Fibroblast of the aortic adventitia (primary cell): ENCODE measurements around the gene SPEG. TPM values are rescaled to one million over a fixed set of nuclear protein-coding genes. Genes with fewer than 3 reads are reported as not detected.

ENCODE experiments used
- DNase-seq: peaks from one replicate; pipeline ENCODE4 v3.0.0-alpha.2; 2010; ENCODE audit warnings: low read depth
- H3K4me3 ChIP-seq: 2 replicates; pipeline ENCODE4 v1.5.1; 2011; ENCODE audit warnings: low read depth, mild to moderate bottlenecking, control low read depth, low read length, moderate library complexity
- CTCF ChIP-seq: IDR thresholded peaks from 2 replicates; pipeline ENCODE4 v1.5.1; 2011; ENCODE audit warnings: mild to moderate bottlenecking, low read length, control low read depth, inconsistent platforms; ENCODE audit not compliant: insufficient read depth
- total RNA-seq: library from RNA; depleted of rRNA; stranded (reverse); fragments of >200 nt; gene quantifications from 2 replicates; pipeline ENCODE4 v1.2.3, GENCODE V29; 2012; ENCODE audit warnings: low replicate concordance

SPEG gene
- total RNA-seq, 1 donor, result 22.7 TPM

- H3K4me3 ChIP-seq, result no peak overlapping the region
- DNase-seq, result no peak
- no peak for TF ChIP-seq CTCF
These were observed 32.4 kb downstream of the SPEG start for GRCh38 chr2:219466816-219467735.

DNA sequence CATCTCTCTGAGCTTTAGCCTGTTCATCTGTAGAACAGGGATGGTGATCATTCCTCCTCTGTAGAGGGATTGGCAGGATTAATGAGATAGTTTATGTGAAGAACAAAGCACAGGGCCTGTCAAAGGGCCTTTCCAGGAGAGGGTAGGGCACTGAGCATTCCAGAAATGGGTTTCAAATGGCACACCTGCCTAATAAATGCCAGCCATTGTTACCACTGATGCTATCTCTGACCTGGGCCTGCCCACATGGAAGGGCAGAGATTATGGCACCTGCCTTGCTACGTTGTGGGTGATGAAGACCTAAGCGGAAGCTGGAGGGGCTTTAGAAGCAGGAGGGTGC is 33.1 kb downstream of the SPEG start:
- no peak for DNase-seq
- TF ChIP-seq CTCF, result no peak
- H3K4me3 ChIP-seq, result no peak overlapping the region

- no peak overlapping the region for H3K4me3 ChIP-seq
- no peak for TF ChIP-seq CTCF
- no peak for DNase-seq
These were observed 34.0 kb downstream of the SPEG start for GRCh38 chr2:219468410-219469185.

DNA sequence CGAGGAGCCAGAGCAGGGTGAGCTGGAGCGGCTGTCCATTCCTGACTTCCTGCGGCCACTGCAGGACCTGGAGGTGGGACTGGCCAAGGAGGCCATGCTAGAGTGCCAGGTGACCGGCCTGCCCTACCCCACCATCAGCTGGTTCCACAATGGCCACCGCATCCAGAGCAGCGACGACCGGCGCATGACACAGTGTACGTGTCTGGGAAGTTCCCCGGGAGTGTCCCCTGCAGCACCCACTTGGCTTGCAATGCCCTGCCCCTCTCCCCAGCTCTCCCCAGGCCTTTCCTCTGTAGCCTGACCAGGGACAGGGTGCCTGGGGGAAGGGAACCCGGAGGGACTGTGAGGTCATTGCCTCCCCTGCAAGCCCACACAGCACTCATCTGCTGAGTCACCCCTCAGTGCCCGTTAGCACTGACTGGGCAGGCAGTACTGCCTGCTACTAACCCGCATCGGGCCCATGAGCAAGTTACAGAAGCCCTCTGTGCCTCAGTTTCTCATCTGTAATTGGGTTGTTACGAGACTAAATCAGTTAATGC is 34.6 kb downstream of the SPEG start:
- no peak for TF ChIP-seq CTCF
- DNase-seq, result peak; percentile 30
- H3K4me3 ChIP-seq, result no peak overlapping the region

DNA sequence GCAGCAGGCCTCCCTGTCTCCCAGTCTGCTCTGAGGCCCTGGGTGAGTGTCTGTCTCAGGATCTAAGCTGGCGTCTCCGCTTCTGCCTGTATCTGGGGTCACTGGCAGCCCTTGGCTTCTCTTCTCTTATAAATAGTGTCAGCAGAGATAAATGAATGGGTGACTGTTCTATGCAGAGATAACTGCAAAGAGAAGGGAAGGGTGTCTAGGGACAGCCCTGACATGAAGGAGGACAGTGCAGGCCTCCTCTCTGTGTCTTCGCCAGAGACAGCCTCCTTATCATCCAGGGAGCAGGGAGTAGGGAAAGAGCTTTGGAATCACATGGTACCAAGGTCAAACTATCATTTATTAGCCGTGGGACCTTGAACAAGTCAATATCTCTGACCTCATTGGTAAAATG is 35.8 kb downstream of the SPEG start:
- DNase-seq, result no peak
- no peak overlapping the region for H3K4me3 ChIP-seq
- TF ChIP-seq CTCF, result no peak

- H3K4me3 ChIP-seq, result no peak overlapping the region
- no peak for DNase-seq
- no peak for TF ChIP-seq CTCF
These were observed 37.1 kb downstream of the SPEG start for GRCh38 chr2:219471476-219472371.
